ENCODE data around the gene NSD1. TPM values are rescaled to one million over a fixed set of nuclear protein-coding genes. Genes with fewer than 3 reads are reported as not detected.

NSD1 gene
- total RNA-seq, 1 experiment from 2014 or later: 58.8 TPM

DNA sequence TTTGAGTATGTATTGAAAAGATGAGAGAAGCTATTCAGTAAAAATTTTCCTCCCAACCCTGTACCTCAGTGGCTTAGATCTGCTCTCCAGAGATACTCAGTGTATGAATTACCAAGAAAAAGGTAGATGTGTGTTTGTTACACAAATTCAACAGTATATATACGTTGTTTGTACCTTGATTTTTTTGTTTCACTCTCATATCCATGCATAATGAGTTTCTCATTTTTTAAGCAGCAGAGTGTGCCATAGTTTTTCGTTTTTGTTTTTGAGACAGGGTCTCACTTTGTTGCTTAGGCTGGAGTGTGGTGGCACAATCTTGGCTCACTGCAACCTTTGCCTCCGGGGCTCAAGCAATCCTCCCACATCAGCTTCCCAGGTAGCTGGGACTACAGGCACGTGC is 92.2 kb downstream of the NSD1 start (continued):
- no peak for TF ChIP-seq ZBTB33 (IDR thresholded peaks at IDR 0.05; ENCODE audit: extremely low read depth, insufficient replicate concordance, low read length)
- no peak for TF ChIP-seq EGR1 (IDR thresholded peaks at IDR 0.05; ENCODE audit: low read depth)
- no peak for TF ChIP-seq POLR2A (IDR thresholded peaks at IDR 0.05; ENCODE audit: borderline replicate concordance, extremely low read depth, insufficient read depth, insufficient read length)
- TF ChIP-seq POLR2AphosphoS5 (IDR thresholded peaks at IDR 0.05; ENCODE audit: low read depth, low read length): no peak
- no peak for TF ChIP-seq CBX3 (IDR thresholded peaks at IDR 0.05; ENCODE audit: low read depth)
- no peak for TF ChIP-seq SRF (IDR thresholded peaks at IDR 0.05; ENCODE audit: low read depth)
- no peak for TF ChIP-seq RAD21 (IDR thresholded peaks at IDR 0.05; ENCODE audit: low read depth)

GRCh38 chr5:177226860-177227259 is 93.3 kb downstream of the NSD1 start:
- intact Hi-C loops (cut with micrococcal nuclease): no loop called here
- RAD21 ChIA-PET (ENCODE audit: low non-redundant PET in 1 of 2, low total read pairs in 2 of 2, uncharacterized antibody in 2 of 2, unreplicated experiment in 2 of 2): no interaction called here

More at GRCh38 chr5:177226860-177227259, 93.3 kb downstream of the NSD1 start:
- no TSS peak for BruUV-seq (replicated peaks)
- Histone ChIP-seq H3K9me3 (ENCODE audit: control insufficient read depth in 1 of 2, insufficient read depth in 1 of 2, low read depth in 1 of 2, low read length in 2 of 2) (no peaks in the 10 kb centered on the region), H3K9ac (ENCODE audit: low read length) (no peak overlapping the region), H3K4me3 (replicated peaks in 1 of 2; ENCODE audit: low read depth in 1 of 2, low read length in 2 of 2) (no peak overlapping the region), H2AFZ (ENCODE audit: low read depth, low read length, poor library complexity, severe bottlenecking) (no peak overlapping the region), H3K36me3 (ENCODE audit: control insufficient read depth in 1 of 2, insufficient read depth in 2 of 2, low read length in 2 of 2) (no peaks in the 10 kb centered on the region), H4K20me1 (ENCODE audit: insufficient read depth) (peaks cover 10% of the 10 kb centered on the region; the same call in 1 of the 2 replicates), H3K27ac (ENCODE audit: low read depth, low read length) (no peak overlapping the region), H3K9me2 (ENCODE audit: insufficient read depth) (no peaks in the 10 kb centered on the region), H3K4me1 (ENCODE audit: control insufficient read depth in 1 of 2, insufficient read depth in 2 of 2, low read length in 2 of 2) (peaks cover 9 to 16% of the 10 kb centered on the region in 2 experiments), H3K4me2 (ENCODE audit: low read length) (no peak overlapping the region), H3K79me2 (ENCODE audit: insufficient read depth, low read length) (peaks cover 87% of the 10 kb centered on the region), H3K27me3 (ENCODE audit: insufficient read depth, low read length) (no peaks in the 10 kb centered on the region)
- DNase-seq (ENCODE audit: low read depth, low spot score) (no peak), ATAC-seq (no peak)
- TF ChIP-seq SP1 (IDR thresholded peaks at IDR 0.05; ENCODE audit: low read depth) (no peak), CEBPB (IDR thresholded peaks at IDR 0.05; ENCODE audit: low read depth) (no peak), EGR1 (IDR thresholded peaks at IDR 0.05; ENCODE audit: low read depth) (no peak), ZFX (IDR thresholded peaks at IDR 0.05) (no peak), TCF7L2 (IDR thresholded peaks at IDR 0.05; ENCODE audit: borderline replicate concordance, extremely low read depth, insufficient read depth, insufficient read length) (no peak), POLR2A (IDR thresholded peaks at IDR 0.05; ENCODE audit: borderline replicate concordance, extremely low read depth, insufficient read depth, insufficient read length) (no peak), RAD21 (IDR thresholded peaks at IDR 0.05; ENCODE audit: low read depth) (no peak), JUND (IDR thresholded peaks at IDR 0.05) (no peak), SRF (IDR thresholded peaks at IDR 0.05; ENCODE audit: low read depth) (no peak), YY1 (IDR thresholded peaks at IDR 0.05; ENCODE audit: extremely low read depth, insufficient replicate concordance, low read depth, low read length) (no peak), EZH2 (IDR thresholded peaks at IDR 0.05) (no peak), SIN3A (IDR thresholded peaks at IDR 0.05; ENCODE audit: low read depth) (no peak)
- ChIA-PET CTCF (no interaction called here), POLR2A (no interaction called here)

Data from HCT116 (cell line).